HG02885 (cell line): ENCODE measurements around the gene KIRREL3.

Experiments used
- ATAC-seq: cut with Tn5 transposase; IDR thresholded peaks from one replicate; pipeline ENCODE4 v1.9.1; 2021; ENCODE audit warnings: mild to moderate bottlenecking; ENCODE audit not compliant: unreplicated experiment, poor library complexity

Gene KIRREL3

GRCh38 chr11:126754591-126755426, 245.8 kb downstream of the KIRREL3 start:
- ATAC-seq, result no peak

GRCh38 chr11:126753990-126754389, 246.6 kb downstream of the KIRREL3 start:
- ATAC-seq, result no peak

GRCh38 chr11:126751242-126751641, 249.3 kb downstream of the KIRREL3 start:
- no peak for ATAC-seq

- ATAC-seq, result no peak
These were observed 251.8 kb downstream of the KIRREL3 start for GRCh38 chr11:126748793-126749192.

- no peak for ATAC-seq
These were observed 252.3 kb downstream of the KIRREL3 start for GRCh38 chr11:126748100-126748791.

GRCh38 chr11:126747315-126747714, 253.3 kb downstream of the KIRREL3 start:
- no peak for ATAC-seq

- no peak for ATAC-seq
These were observed 254.1 kb downstream of the KIRREL3 start for GRCh38 chr11:126746443-126746842.

GRCh38 chr11:126744699-126745098, 255.9 kb downstream of the KIRREL3 start:
- no peak for ATAC-seq

GRCh38 chr11:126743628-126744027, 256.9 kb downstream of the KIRREL3 start:
- ATAC-seq, result no peak

- no peak for ATAC-seq
These were observed 258.0 kb downstream of the KIRREL3 start for GRCh38 chr11:126742582-126742981.

GRCh38 chr11:126740846-126741245, 259.7 kb downstream of the KIRREL3 start:
- ATAC-seq, result no peak

- ATAC-seq, result no peak
These were observed 260.9 kb downstream of the KIRREL3 start for GRCh38 chr11:126739499-126740145.

- ATAC-seq, result no peak
These were observed 262.1 kb downstream of the KIRREL3 start for GRCh38 chr11:126738295-126739031.

GRCh38 chr11:126736682-126737572, 263.6 kb downstream of the KIRREL3 start:
- no peak for ATAC-seq

GRCh38 chr11:126734752-126735151, 265.8 kb downstream of the KIRREL3 start:
- no peak for ATAC-seq

- no peak for ATAC-seq
These were observed 266.9 kb downstream of the KIRREL3 start for GRCh38 chr11:126733685-126734084.

- peak; percentile 79 for ATAC-seq
These were observed 267.6 kb downstream of the KIRREL3 start for GRCh38 chr11:126732981-126733380.

GRCh38 chr11:126731576-126732142, 268.9 kb downstream of the KIRREL3 start:
- no peak for ATAC-seq

GRCh38 chr11:126727381-126727780, 273.2 kb downstream of the KIRREL3 start:
- ATAC-seq, result no peak
